Ovary (tissue), 9 donors: ENCODE data around the gene ELOVL5. TPM values are rescaled to one million over a fixed set of nuclear protein-coding genes. Genes with fewer than 3 reads are reported as not detected.

Source experiments
- DNase-seq, 5 donors: peaks; one replicate each; pipeline ENCODE4 v3.0.0-alpha.2; 2019 to 2020
- H3K27ac ChIP-seq, 2 donors: fragments of 200-600 bp; one replicate each; pipeline versions ENCODE4 v1.5.1 to v1.8.0; 2019 to 2022
- H3K27me3 ChIP-seq: fragments of 200-600 bp; one replicate; pipeline ENCODE4 v1.8.0; 2022
- H3K36me3 ChIP-seq: fragments of 200-600 bp; sonication (generic); one replicate; pipeline ENCODE4 v1.5.1; 2019
- H3K4me1 ChIP-seq: one replicate; pipeline ENCODE4 v1.8.1; 2013; ENCODE audit warnings: mild to moderate bottlenecking, moderate library complexity; ENCODE audit not compliant: insufficient read depth
- H3K4me3 ChIP-seq: fragments of 200-600 bp; sonication (generic); one replicate; pipeline ENCODE4 v1.5.1; 2017
- H3K9me3 ChIP-seq, 2 donors: fragments of 200-600 bp in 1 of 2; sonication (generic) in 1 of 2; one replicate each; pipeline versions ENCODE4 v1.5.1 to v1.8.1; 2013 to 2019; ENCODE audit warnings: mild to moderate bottlenecking in 1 of 2, moderate library complexity in 1 of 2
- EP300 ChIP-seq: sonication (generic); formaldehyde crosslinking; IDR thresholded peaks from one replicate; pipeline ENCODE4 v1.6.1; 2017; ENCODE audit warnings: antibody characterized with exemption
- POLR2A ChIP-seq: fragments of 450-650 bp; IDR thresholded peaks from one replicate; pipeline ENCODE4 v1.6.1; 2017; ENCODE audit warnings: antibody characterized with exemption, mild to moderate bottlenecking, moderate library complexity
- WGBS, 3 donors: extraction: QIAGEN DNeasy Blood & Tissue Kit in 1 of 3; methylation state at CpG; one replicate each; pipeline versions ENCODE4 v1.1.5 to v1.1.7; 2013 to 2017; 5-methylcytosine and 5-hydroxymethylcytosine counted together
- intact Hi-C, 4 donors: fragments of 100-400 bp; cut with DNase I; formaldehyde crosslinking; loops; one replicate each; pipeline versions ENCODE4 v1.11.0 to v1.15.1; 2022 to 2023
- polyA plus RNA-seq, 2 donors: library from polyadenylated mRNA; stranded (reverse); fragments of 200-250 nt in 1 of 2; fragments of 350-450 nt in 1 of 2; fragmentation: Illumina TruSeq in 1 of 2; extraction: RNeasy Lipid Tissue Mini Kit (QIAGEN cat#74804) in 1 of 2; gene quantifications; one replicate each; pipeline ENCODE4 v1.2.3, GENCODE V29; 2013 to 2014
- total RNA-seq, 7 donors: library from RNA; depleted of rRNA in 2 of 7; stranded (reverse); fragments of >200 nt in 2 of 7; fragmentation: NEBNext Ultra II Directional in 3 of 7; extraction: Animal tissue kit (Norgen Biotek cat#: 25700) in 3 of 7; gene quantifications; one replicate each; pipeline versions ENCODE4 v1.1.0 to v1.2.4, GENCODE V29; 2016 to 2023
- TF ChIP-seq, protein P1 (sequence below), 3 donors: fragments of 450-650 bp in 2 of 3; fragments of 200-600 bp in 1 of 3; IDR thresholded peaks; one replicate each; pipeline versions ENCODE4 v1.5.1 to v1.8.0; 2016 to 2022; ENCODE audit warnings: antibody characterized with exemption in 3 of 3, mild to moderate bottlenecking in 1 of 3
- donor health status: DM: no; HTN: no; CAD: no; lungs with moderate emphysema.
- donor health status: DM: no; HTN: no; CAD: no.
- donor health status: Bipolar disorder and iron deficiency.
- donor health status: DM: yes; HTN: yes; CAD: no.
- donor health status: DM: no; HTN: no; CAD: no.
- donor health status: DM: yes; HTN: yes; CAD: no.

ELOVL5 gene
- total and polyA plus RNA-seq, 9 donors: 14.7 to 191 (median 41.8) TPM

GRCh38 chr6:53235508-53235907 lies 113.2 kb downstream of the ELOVL5 start:
- intact Hi-C loops: no loop called here

GRCh38 chr6:53233309-53233708 lies 115.4 kb downstream of the ELOVL5 start:
- Histone ChIP-seq H3K27ac (no peak overlapping the region), H3K27me3 (no peaks in the 10 kb centered on the region), H3K4me3 (no peak overlapping the region), H3K36me3 (no peaks in the 10 kb centered on the region), H3K4me1 (no peaks in the 10 kb centered on the region), H3K9me3 (no peaks in the 10 kb centered on the region)
- 50 to 63% (median 52%) methylated on average over 4 of the region's 4 CpGs for WGBS, 3 donors
- no peak for DNase-seq
- no peak for TF ChIP-seq POLR2A
- TF ChIP-seq, protein P1, sequence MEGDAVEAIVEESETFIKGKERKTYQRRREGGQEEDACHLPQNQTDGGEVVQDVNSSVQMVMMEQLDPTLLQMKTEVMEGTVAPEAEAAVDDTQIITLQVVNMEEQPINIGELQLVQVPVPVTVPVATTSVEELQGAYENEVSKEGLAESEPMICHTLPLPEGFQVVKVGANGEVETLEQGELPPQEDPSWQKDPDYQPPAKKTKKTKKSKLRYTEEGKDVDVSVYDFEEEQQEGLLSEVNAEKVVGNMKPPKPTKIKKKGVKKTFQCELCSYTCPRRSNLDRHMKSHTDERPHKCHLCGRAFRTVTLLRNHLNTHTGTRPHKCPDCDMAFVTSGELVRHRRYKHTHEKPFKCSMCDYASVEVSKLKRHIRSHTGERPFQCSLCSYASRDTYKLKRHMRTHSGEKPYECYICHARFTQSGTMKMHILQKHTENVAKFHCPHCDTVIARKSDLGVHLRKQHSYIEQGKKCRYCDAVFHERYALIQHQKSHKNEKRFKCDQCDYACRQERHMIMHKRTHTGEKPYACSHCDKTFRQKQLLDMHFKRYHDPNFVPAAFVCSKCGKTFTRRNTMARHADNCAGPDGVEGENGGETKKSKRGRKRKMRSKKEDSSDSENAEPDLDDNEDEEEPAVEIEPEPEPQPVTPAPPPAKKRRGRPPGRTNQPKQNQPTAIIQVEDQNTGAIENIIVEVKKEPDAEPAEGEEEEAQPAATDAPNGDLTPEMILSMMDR (IDR thresholded peaks at IDR 0.05): no peak
- TF ChIP-seq EP300: no peak
- intact Hi-C loops: no loop called here

More at GRCh38 chr6:53235508-53235907, 113.2 kb downstream of the ELOVL5 start:
- TF ChIP-seq EP300 (no peak), POLR2A (no peak)
- TF ChIP-seq, protein P1 (IDR thresholded peaks at IDR 0.05): no peak
- Histone ChIP-seq H3K27ac (no peak overlapping the region), H3K9me3 (no peaks in the 10 kb centered on the region), H3K36me3 (no peaks in the 10 kb centered on the region), H3K27me3 (no peaks in the 10 kb centered on the region), H3K4me3 (no peak overlapping the region), H3K4me1 (no peaks in the 10 kb centered on the region)
- 92 to 93% (median 93%) methylated on average over 5 of the region's 5 CpGs for WGBS, 3 donors
- no peak for DNase-seq

GRCh38 chr6:53230775-53231467 lies 117.8 kb downstream of the ELOVL5 start:
- Histone ChIP-seq H3K4me3 (no peak overlapping the region), H3K9me3 (no peaks in the 10 kb centered on the region), H3K27ac (no peak overlapping the region), H3K36me3 (no peaks in the 10 kb centered on the region), H3K27me3 (no peaks in the 10 kb centered on the region), H3K4me1 (no peaks in the 10 kb centered on the region)
- TF ChIP-seq, protein P1 (IDR thresholded peaks at IDR 0.05): no peak
- no peak for TF ChIP-seq EP300
- no peak for TF ChIP-seq POLR2A
- WGBS, 3 donors: 83 to 89% (median 86%) methylated on average over 10 of the region's 10 CpGs
- DNase-seq: no peak
- intact Hi-C loops: no loop called here

GRCh38 chr6:53227847-53228246 lies 120.9 kb downstream of the ELOVL5 start:
- Histone ChIP-seq H3K4me1 (no peaks in the 10 kb centered on the region), H3K4me3 (no peak overlapping the region), H3K27me3 (no peaks in the 10 kb centered on the region), H3K27ac (no peak overlapping the region), H3K36me3 (no peaks in the 10 kb centered on the region), H3K9me3 (no peaks in the 10 kb centered on the region)
- 87 to 95% (median 87%) methylated on average over 3 of the region's 3 CpGs for WGBS, 3 donors
- DNase-seq: no peak
- intact Hi-C loops: no loop called here
- TF ChIP-seq, protein P1 (IDR thresholded peaks at IDR 0.05): no peak
- TF ChIP-seq EP300: no peak
- TF ChIP-seq POLR2A: no peak
